Mesendoderm (in vitro differentiated cells): ENCODE data around the gene HSD17B12.

Experiments
- DNase-seq: peaks from one replicate; pipeline ENCODE4 v3.0.0; 2013
- H2AK5ac ChIP-seq: 2 replicates; pipeline ENCODE4 v1.6.1; 2013; ENCODE audit warnings: low read length, inconsistent platforms
- H2BK120ac ChIP-seq: 2 replicates; pipeline ENCODE4 v1.6.1; 2013; ENCODE audit warnings: low read depth, mild to moderate bottlenecking, low read length, moderate library complexity, mixed read lengths
- H2BK15ac ChIP-seq: replicated peaks from 2 replicates; pipeline ENCODE4 v1.6.1; 2013; ENCODE audit warnings: low read depth, mild to moderate bottlenecking, moderate library complexity
- H2BK5ac ChIP-seq: 2 replicates; pipeline ENCODE4 v1.6.1; 2013; ENCODE audit warnings: low read length, inconsistent platforms
- H3K18ac ChIP-seq: 2 replicates; pipeline ENCODE4 v1.6.1; 2013; ENCODE audit warnings: mild to moderate bottlenecking, low read length, mixed read lengths
- H3K23ac ChIP-seq: one replicate; pipeline ENCODE4 v1.6.1; 2013; ENCODE audit warnings: low read length
- H3K27ac ChIP-seq: 2 replicates; pipeline ENCODE4 v1.5.1; 2013; ENCODE audit warnings: low read depth, mild to moderate bottlenecking, inconsistent platforms, low read length, moderate library complexity
- H3K27me3 ChIP-seq: 2 replicates; pipeline ENCODE4 v1.6.1; 2013; ENCODE audit warnings: low read length, control low read depth, mild to moderate bottlenecking, inconsistent platforms; ENCODE audit not compliant: insufficient read depth, poor library complexity
- H3K36me3 ChIP-seq: 2 replicates; pipeline ENCODE4 v1.6.1; 2013; ENCODE audit warnings: low read length, inconsistent platforms; ENCODE audit not compliant: control insufficient read depth, insufficient read depth
- H3K4ac ChIP-seq: one replicate; pipeline ENCODE4 v1.6.1; 2013; ENCODE audit warnings: low read depth, mild to moderate bottlenecking, low read length, moderate library complexity
- H3K4me1 ChIP-seq: 2 replicates; pipeline ENCODE4 v1.6.1; 2013; ENCODE audit warnings: low read depth, low read length, inconsistent platforms; ENCODE audit not compliant: control insufficient read depth
- H3K4me2 ChIP-seq: 2 replicates; pipeline ENCODE4 v1.6.1; 2013; ENCODE audit warnings: low read length
- H3K4me3 ChIP-seq: 2 replicates; pipeline ENCODE4 v1.5.1; 2013; ENCODE audit warnings: mild to moderate bottlenecking, low read length
- H3K56ac ChIP-seq: one replicate; pipeline ENCODE4 v1.6.1; 2013; ENCODE audit warnings: low read length
- H3K79me1 ChIP-seq: 2 replicates; pipeline ENCODE4 v1.6.1; 2013; ENCODE audit warnings: low read length, inconsistent platforms
- H3K79me2 ChIP-seq: 2 replicates; pipeline ENCODE4 v1.6.1; 2013; ENCODE audit warnings: mild to moderate bottlenecking, low read length; ENCODE audit not compliant: control insufficient read depth, insufficient read depth
- H3K9ac ChIP-seq: 2 replicates; pipeline ENCODE4 v1.6.1; 2013; ENCODE audit warnings: low read length, inconsistent platforms
- H4K5ac ChIP-seq: one replicate; pipeline ENCODE4 v1.6.1; 2013; ENCODE audit warnings: low read length
- H4K8ac ChIP-seq: one replicate; pipeline ENCODE4 v1.6.1; 2013; ENCODE audit warnings: low read depth, mild to moderate bottlenecking, control low read depth, low read length, moderate library complexity
- WGBS: extraction: QIAGEN DNeasy Blood & Tissue Kit; methylation state at CpG from one replicate; pipeline ENCODE4 v1.1.7; 2013; ENCODE audit warnings: low lambda C conversion rate, missing lambda C conversion rate; ENCODE audit not compliant: insufficient coverage; ENCODE audit errors: extremely low coverage; 5-methylcytosine and 5-hydroxymethylcytosine counted together

Gene HSD17B12

GRCh38 chr11:43898574-43898973, 218.0 kb downstream of the HSD17B12 start:
- H3K27me3 ChIP-seq, result no peaks in the 10 kb centered on the region
- H2BK15ac ChIP-seq, result no peak overlapping the region
- no peak overlapping the region for H2BK5ac ChIP-seq
- H3K4ac ChIP-seq, result no peak overlapping the region
- H3K27ac ChIP-seq, result no peak overlapping the region
- H3K79me2 ChIP-seq, result no peaks in the 10 kb centered on the region
- H3K4me1 ChIP-seq, result no peaks in the 10 kb centered on the region
- no peak overlapping the region for H4K8ac ChIP-seq
- no peak overlapping the region for H4K5ac ChIP-seq
- no peak overlapping the region for H3K23ac ChIP-seq
- H3K79me1 ChIP-seq, result no peaks in the 10 kb centered on the region
- H3K4me3 ChIP-seq, result no peak overlapping the region
- no peak overlapping the region for H2BK120ac ChIP-seq
- no peak overlapping the region for H3K18ac ChIP-seq
- no peak overlapping the region for H3K9ac ChIP-seq
- no CpG with 5 or more reads among the region's 7 CpGs for WGBS
- H3K4me2 ChIP-seq, result no peak overlapping the region
- no peak overlapping the region for H2AK5ac ChIP-seq
- no peak for DNase-seq
- no peak overlapping the region for H3K56ac ChIP-seq
- no peaks in the 10 kb centered on the region for H3K36me3 ChIP-seq

DNA sequence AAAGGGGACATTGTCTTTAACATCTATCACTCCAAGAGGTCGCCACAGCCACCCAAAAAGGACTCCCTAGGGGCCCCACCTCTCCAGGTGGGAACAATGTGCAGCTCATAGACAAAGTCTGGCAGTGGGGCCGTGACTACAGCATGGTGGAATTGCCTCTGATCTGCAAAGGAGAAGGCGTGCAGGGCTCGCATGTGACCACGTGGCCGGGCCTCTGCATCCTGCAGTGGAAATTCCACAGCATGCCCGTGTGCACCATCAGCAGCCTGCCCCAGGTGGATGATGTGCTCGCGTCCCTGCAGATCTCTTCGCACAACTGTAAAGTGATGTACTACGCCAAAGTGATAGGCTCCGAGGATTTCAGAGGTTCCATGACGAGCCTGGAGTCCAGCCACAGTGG, 218.6 kb downstream of the HSD17B12 start:
- no peak overlapping the region for H3K4ac ChIP-seq
- no peak overlapping the region for H2BK15ac ChIP-seq
- no peak overlapping the region for H4K5ac ChIP-seq
- no peak overlapping the region for H3K4me2 ChIP-seq
- H2BK5ac ChIP-seq, result no peak overlapping the region
- no peaks in the 10 kb centered on the region for H3K4me1 ChIP-seq
- H3K79me2 ChIP-seq, result no peaks in the 10 kb centered on the region
- H2BK120ac ChIP-seq, result no peak overlapping the region
- no peaks in the 10 kb centered on the region for H3K79me1 ChIP-seq
- no peak overlapping the region for H3K9ac ChIP-seq
- no peak overlapping the region for H3K4me3 ChIP-seq
- H4K8ac ChIP-seq, result no peak overlapping the region
- H3K18ac ChIP-seq, result no peak overlapping the region
- WGBS, result no CpG with 5 or more reads among the region's 13 CpGs
- no peak for DNase-seq
- no peak overlapping the region for H3K27ac ChIP-seq
- H2AK5ac ChIP-seq, result no peak overlapping the region
- H3K23ac ChIP-seq, result no peak overlapping the region
- no peaks in the 10 kb centered on the region for H3K36me3 ChIP-seq
- no peak overlapping the region for H3K56ac ChIP-seq
- no peaks in the 10 kb centered on the region for H3K27me3 ChIP-seq

DNA sequence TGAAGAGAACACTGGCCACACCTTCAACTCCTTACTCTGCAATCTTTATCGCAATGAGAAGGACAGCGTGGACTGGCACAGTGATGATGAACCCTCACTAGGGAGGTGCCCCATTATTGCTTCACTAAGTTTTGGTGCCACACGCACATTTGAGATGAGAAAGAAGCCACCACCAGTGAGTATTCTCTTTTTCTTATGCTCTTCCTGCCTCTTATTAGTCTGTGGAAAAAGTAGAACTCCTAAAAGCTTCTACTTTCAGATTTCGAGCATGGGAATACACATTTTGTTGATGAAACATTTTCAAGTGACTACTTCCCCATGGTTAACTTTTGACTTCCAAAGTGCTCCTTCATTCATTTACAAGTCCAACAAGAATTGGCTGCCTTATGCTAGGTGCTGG, 221.0 kb downstream of the HSD17B12 start:
- Histone ChIP-seq H3K36me3 (no peaks in the 10 kb centered on the region), H4K5ac (no peak overlapping the region), H3K79me2 (no peaks in the 10 kb centered on the region), H3K4me2 (no peak overlapping the region), H2BK15ac (no peak overlapping the region), H3K27me3 (no peaks in the 10 kb centered on the region), H3K18ac (no peak overlapping the region), H3K4ac (no peak overlapping the region), H3K4me3 (no peak overlapping the region), H2BK120ac (no peak overlapping the region), H3K27ac (no peak overlapping the region), H3K9ac (no peak overlapping the region), H3K23ac (no peak overlapping the region), H3K79me1 (no peaks in the 10 kb centered on the region), H3K4me1 (no peaks in the 10 kb centered on the region), H3K56ac (no peak overlapping the region), H2AK5ac (no peak overlapping the region), H2BK5ac (no peak overlapping the region), H4K8ac (no peak overlapping the region)
- no CpG with 5 or more reads among the region's 4 CpGs for WGBS
- no peak for DNase-seq

GRCh38 chr11:43903078-43903477, 222.5 kb downstream of the HSD17B12 start:
- H2BK15ac ChIP-seq, result no peak overlapping the region
- no peaks in the 10 kb centered on the region for H3K36me3 ChIP-seq
- no peak overlapping the region for H3K56ac ChIP-seq
- no peaks in the 10 kb centered on the region for H3K79me2 ChIP-seq
- no peak overlapping the region for H2AK5ac ChIP-seq
- H3K27ac ChIP-seq, result no peak overlapping the region
- no peak overlapping the region for H2BK120ac ChIP-seq
- H3K4ac ChIP-seq, result no peak overlapping the region
- H3K23ac ChIP-seq, result no peak overlapping the region
- no peak overlapping the region for H3K4me3 ChIP-seq
- no peak overlapping the region for H4K5ac ChIP-seq
- H3K79me1 ChIP-seq, result no peaks in the 10 kb centered on the region
- no peaks in the 10 kb centered on the region for H3K27me3 ChIP-seq
- no peak for DNase-seq
- H2BK5ac ChIP-seq, result no peak overlapping the region
- H3K4me2 ChIP-seq, result no peak overlapping the region
- no peak overlapping the region for H3K9ac ChIP-seq
- H3K4me1 ChIP-seq, result no peaks in the 10 kb centered on the region
- no CpG with 5 or more reads among the region's 2 CpGs for WGBS
- H3K18ac ChIP-seq, result no peak overlapping the region
- H4K8ac ChIP-seq, result no peak overlapping the region

DNA sequence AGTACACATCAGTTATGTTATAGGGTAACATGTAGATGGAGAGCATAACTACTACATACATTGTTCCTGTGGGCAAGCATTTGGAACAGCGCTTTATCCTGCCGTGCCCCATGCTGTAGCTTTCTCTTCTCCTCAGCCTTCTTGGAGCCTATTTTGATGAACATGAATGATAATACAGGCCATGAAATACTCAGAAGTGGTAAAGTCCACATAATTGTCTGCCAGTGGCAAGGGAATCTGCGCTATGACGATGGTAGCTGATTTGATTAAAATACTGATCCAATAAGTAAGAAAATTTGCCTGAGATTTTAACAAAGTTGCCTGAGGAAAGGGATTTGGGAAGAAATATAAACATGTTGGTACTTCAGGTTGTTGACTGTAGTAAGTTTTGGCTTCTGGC, 223.4 kb downstream of the HSD17B12 start:
- H3K27me3 ChIP-seq, result no peaks in the 10 kb centered on the region
- no peak overlapping the region for H3K18ac ChIP-seq
- H2BK120ac ChIP-seq, result no peak overlapping the region
- no CpG with 5 or more reads among the region's 4 CpGs for WGBS
- no peak overlapping the region for H2AK5ac ChIP-seq
- H3K79me2 ChIP-seq, result no peaks in the 10 kb centered on the region
- no peaks in the 10 kb centered on the region for H3K79me1 ChIP-seq
- H3K4ac ChIP-seq, result no peak overlapping the region
- H3K9ac ChIP-seq, result no peak overlapping the region
- H2BK5ac ChIP-seq, result no peak overlapping the region
- no peak for DNase-seq
- no peak overlapping the region for H3K4me2 ChIP-seq
- H3K56ac ChIP-seq, result no peak overlapping the region
- H4K8ac ChIP-seq, result no peak overlapping the region
- H3K27ac ChIP-seq, result no peak overlapping the region
- H3K4me1 ChIP-seq, result no peaks in the 10 kb centered on the region
- H3K23ac ChIP-seq, result no peak overlapping the region
- no peak overlapping the region for H3K4me3 ChIP-seq
- no peak overlapping the region for H2BK15ac ChIP-seq
- H3K36me3 ChIP-seq, result no peaks in the 10 kb centered on the region
- no peak overlapping the region for H4K5ac ChIP-seq

DNA sequence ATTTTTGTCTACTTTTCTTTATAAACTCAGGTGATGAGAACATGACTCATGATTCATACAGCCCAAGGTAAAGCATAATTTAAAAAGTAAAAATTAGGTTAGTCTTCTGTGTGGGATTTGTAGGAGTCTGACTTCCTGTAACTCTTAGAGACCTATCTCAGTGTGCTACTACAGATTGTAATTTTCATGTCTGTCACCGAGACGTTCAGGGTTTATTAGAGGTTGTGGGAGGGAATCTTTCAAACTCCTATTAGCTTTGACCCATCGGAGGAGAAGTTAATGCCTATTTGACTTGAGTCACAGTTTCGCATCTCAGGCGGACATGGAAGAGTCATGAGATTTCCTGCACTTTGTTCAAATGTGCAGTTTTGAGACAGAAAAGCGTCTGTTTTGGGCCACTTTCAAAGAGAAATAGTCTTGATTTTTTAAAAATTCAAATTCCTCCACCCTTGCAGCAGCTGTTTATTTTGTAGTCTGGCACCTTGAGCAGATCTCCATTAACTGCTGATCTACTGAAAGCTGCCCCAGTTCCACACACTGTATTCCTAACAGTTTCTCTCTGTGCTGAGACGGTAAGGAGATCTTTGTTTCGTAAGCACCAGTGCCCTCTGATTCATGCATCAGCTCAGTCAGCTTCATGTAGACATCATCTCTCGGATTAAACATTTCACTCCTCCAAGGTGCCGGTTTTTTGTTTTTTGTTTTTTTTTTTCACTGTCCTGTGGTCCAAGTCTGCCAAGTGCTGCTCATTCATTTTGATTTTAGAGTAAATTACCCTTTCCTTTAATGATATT, 224.4 kb downstream of the HSD17B12 start:
- Histone ChIP-seq H3K36me3 (no peaks in the 10 kb centered on the region), H3K4me3 (no peak overlapping the region), H3K79me2 (no peaks in the 10 kb centered on the region), H2BK5ac (no peak overlapping the region), H2AK5ac (no peak overlapping the region), H3K4me1 (no peaks in the 10 kb centered on the region), H2BK15ac (no peak overlapping the region), H3K4ac (no peak overlapping the region), H3K4me2 (no peak overlapping the region), H3K27me3 (no peaks in the 10 kb centered on the region), H3K79me1 (no peaks in the 10 kb centered on the region), H4K5ac (no peak overlapping the region), H3K56ac (no peak overlapping the region), H3K9ac (no peak overlapping the region), H4K8ac (no peak overlapping the region), H3K27ac (no peak overlapping the region), H3K23ac (no peak overlapping the region), H2BK120ac (no peak overlapping the region), H3K18ac (no peak overlapping the region)
- no CpG with 5 or more reads among the region's 10 CpGs for whole genome bisulfite sequencing
- peak; percentile 26 for DNase-seq
